Brain pericyte (primary cell): Measurements from ENCODE around the gene GPATCH3.

ENCODE experiments used
- DNase-seq: peaks from one replicate; pipeline ENCODE4 v3.0.0-alpha.2; 2012; ENCODE audit warnings: low read depth, low spot score

GPATCH3 gene

GRCh38 chr1:26844424-26845196, 55.7 kb downstream of the GPATCH3 start:
- no peak for DNase-seq
